ENCODE data around the gene MRM3.
"Not testable (repeated sequence)": the region's sequence is repeated elsewhere in the genome, so short reads cannot be mapped to it uniquely, and the experiment has no call there.

MRM3 gene

GRCh38 chr17:828761-829160 is 46.6 kb downstream of the MRM3 start:
- no peak for DNase-seq

- DNase-seq: not testable (repeated sequence)
Observed at GRCh38 chr17:829614-830013, 47.5 kb downstream of the MRM3 start.

- no peak for DNase-seq
Observed at GRCh38 chr17:830381-830780, 48.2 kb downstream of the MRM3 start.

- DNase-seq: no peak
Observed at GRCh38 chr17:830950-831349, 48.8 kb downstream of the MRM3 start.

GRCh38 chr17:834136-834535 is 52.0 kb downstream of the MRM3 start:
- DNase-seq: no peak

GRCh38 chr17:835263-835662 is 53.1 kb downstream of the MRM3 start:
- no peak for DNase-seq

GRCh38 chr17:835721-836120 is 53.6 kb downstream of the MRM3 start:
- DNase-seq: not testable (repeated sequence)

GRCh38 chr17:836151-836550 is 54.0 kb downstream of the MRM3 start:
- DNase-seq: no peak

GRCh38 chr17:838486-838885 is 56.3 kb downstream of the MRM3 start:
- no peak for DNase-seq

GRCh38 chr17:841313-841712 is 59.2 kb downstream of the MRM3 start:
- no peak for DNase-seq

All from CD4-positive, alpha-beta T cell treated with Interleukin-4 for 1 hour (primary cell).